ENCODE measurements around the gene GPRC5A.

GPRC5A gene

DNA sequence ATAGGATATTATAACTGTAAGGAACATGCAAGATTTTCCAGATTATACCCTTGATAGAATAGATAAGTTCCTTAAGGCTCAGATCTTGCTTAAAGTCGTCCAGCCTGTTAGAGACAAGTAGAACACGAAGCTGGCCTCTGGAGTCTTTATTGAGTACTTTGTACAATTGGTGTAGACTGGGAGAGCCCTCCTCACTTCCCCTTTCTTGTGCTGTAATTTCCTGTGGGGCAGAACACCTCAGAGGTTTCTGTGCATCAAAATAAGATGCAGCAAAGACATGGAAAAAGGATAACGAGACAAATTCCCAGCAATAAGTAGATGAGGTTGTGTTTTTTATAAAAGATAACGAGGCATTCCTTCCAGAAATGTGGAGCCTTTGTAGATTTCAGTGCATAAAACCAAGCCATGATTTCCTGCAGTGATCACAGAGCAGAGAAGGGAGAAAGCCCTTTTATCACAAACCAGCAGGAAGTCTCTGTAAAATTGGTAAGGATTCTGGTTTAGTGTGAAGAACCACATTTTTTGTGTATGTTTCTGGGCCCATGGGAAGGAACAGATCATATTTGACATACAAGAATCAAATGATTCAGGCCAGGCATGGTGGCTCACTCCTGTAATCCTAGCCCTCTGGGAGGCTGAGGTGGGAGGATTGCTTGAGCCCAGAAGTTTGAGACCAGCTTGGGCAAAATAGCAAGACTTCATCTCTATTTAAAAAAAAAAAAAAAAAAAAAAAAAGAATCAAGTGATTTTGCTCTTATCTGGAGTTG is 18.0 kb downstream of the GPRC5A start:
- in situ Hi-C loops (cut with MboI; ENCODE audit: low sequenced_read_pairs), result no loop called here

DNA sequence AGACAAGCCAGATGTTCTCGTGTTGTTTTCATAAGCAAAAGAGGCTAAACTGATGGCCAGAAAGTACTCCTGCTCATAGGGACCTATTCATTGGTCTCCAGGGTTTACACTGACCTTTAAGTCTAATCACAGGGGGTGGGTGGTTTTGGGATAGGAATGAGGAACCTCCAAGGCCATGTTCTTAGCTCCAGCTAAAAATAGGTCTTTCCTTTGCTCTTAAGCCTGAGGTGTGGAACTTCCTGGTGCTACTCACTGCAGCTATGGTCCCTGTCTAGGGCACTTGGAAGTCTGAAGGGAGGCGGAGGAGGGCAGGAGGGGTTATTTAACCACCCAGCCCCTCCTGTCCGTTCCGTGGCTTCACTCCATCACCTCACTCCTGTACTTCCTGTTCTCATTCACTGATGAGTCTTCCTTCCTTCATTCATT is 18.6 kb downstream of the GPRC5A start:
- in situ Hi-C loops (cut with MboI; ENCODE audit: low sequenced_read_pairs), result loop anchor here (5.0 kb wide), 1 partner anchor 302 kb away; no protein-coding TSS in a partner anchor

DNA sequence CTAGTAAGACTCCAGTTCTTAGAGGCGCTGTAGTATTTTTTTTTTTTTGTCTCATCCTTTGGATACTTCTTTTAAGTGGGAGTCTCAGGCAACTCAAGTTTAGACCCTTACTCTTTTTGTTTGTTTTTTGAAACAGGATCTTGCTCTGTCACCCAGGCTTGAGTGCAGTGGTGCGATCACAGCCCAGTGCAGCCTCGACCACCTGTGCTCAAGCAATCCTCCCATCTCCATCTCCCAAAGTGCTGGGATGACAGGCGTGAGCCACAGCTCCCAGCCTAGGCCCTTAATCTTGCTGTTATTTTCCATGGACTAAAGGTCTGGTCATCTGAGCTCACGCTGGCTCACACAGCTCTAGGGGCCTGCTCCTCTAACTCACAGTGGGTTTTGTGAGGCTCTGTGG is 21.3 kb downstream of the GPRC5A start:
- in situ Hi-C loops (cut with MboI; ENCODE audit: low sequenced_read_pairs), result loop anchor here (5.0 kb wide), 1 partner anchor 300 kb away; no protein-coding TSS in a partner anchor

DNA sequence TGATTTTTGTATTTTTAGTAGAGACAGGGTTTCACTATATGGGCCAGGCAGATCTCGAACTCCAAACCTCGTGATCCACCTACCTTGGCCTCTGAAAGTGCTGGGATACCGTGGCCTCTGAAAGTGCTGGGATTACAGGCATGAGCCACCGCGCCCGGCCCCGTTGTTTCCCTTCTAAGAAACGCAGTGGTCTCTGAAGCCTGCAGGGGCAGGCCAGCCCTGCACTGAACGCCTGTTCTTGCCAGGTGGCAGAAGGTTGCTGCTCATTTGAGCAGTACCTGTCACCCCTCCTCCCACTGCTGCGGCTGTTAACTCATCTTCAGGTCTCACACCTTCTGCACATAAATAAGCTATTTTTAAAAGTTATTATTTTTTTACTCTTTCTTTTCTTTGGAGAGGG is 24.3 kb downstream of the GPRC5A start:
- in situ Hi-C loops (cut with MboI; ENCODE audit: low sequenced_read_pairs), result no loop called here

DNA sequence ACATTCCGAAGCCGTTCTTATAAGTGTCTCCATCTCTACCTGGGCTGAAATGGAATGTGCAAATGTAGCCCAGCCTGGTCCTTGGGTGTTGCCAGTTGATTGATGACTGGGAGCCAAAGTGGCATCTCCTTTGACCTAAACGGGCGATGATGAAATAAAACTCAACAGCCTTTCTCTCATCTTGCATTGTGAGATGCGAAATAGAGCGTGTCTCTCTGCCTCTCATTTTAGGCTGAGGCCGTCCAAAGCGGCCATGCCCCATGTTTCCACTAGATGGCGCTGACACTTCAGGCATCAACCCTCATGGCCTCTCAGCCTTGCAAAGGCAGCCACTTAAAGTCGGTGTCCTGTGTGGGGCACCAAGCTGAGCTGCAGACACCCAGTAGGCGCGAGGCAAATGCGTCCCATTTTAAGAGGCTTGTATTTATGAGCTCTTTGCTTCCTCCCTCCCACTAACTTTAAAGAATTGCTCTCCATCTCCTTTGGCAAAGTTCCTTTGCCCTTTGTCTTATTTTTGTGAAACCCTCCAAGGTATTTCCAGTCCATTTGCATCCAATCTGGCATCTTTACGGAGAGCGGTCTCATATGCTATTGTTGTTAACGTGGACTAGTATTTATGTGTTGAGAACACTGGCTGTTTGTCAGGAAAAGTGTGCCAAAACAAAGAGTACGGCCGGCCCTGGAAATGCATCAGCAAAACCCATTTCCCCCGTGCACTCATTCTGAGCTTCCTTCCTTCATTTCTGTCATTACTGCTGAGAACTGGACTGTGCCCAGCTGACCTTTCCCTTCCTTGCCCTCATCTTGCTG is 25.0 kb downstream of the GPRC5A start:
- in situ Hi-C loops (cut with MboI; ENCODE audit: low sequenced_read_pairs), result no loop called here

DNA sequence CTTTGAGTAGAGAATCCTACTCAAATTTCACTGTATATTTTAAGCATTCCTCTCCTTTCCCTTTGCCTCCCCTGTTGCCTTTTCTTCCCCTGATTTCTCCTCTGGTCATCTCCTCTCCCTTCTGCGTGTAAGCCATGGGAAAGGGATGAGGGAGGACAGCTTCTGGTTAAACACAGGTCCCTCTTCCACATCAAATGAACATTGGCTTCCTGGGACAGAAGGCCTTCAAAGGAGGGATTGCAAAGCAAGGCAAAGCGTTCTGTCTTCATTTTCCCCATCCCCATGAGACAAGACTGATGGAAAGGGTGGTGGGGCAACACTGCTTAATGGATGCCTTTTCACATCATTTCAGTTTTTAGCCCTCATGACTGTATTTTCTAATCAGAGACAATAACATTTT is 26.2 kb downstream of the GPRC5A start:
- in situ Hi-C loops (cut with MboI; ENCODE audit: low sequenced_read_pairs), result no loop called here

DNA sequence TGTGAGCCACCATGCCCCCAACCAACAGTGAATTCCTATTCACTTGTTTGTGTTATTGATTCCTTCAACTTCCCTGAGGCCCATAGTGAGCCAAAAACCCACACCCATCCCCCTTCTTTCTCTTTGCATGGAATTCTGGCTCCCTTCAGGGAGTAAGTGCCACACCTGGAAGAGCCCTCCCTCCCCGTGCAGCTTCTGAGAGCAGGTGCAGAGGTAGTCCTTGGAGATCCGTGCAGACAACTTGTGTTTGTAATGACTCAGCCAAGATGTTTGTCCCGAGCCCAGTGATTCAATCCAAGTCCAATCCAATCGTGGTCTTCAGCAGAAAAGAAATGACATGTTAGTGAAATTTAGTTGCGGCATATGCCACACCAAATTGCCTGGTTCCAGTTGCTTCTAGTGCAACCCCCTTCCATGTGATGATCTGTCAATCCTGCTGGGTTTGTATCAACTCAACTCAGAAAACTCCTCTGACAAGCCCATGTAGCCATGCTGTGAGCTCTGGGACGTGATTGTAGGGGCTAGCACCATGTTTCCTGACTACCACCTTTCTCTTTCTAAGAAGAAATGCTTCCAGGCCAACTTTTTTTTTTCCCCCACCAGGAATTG is 27.5 kb downstream of the GPRC5A start:
- in situ Hi-C loops (cut with MboI; ENCODE audit: low sequenced_read_pairs), result no loop called here

DNA sequence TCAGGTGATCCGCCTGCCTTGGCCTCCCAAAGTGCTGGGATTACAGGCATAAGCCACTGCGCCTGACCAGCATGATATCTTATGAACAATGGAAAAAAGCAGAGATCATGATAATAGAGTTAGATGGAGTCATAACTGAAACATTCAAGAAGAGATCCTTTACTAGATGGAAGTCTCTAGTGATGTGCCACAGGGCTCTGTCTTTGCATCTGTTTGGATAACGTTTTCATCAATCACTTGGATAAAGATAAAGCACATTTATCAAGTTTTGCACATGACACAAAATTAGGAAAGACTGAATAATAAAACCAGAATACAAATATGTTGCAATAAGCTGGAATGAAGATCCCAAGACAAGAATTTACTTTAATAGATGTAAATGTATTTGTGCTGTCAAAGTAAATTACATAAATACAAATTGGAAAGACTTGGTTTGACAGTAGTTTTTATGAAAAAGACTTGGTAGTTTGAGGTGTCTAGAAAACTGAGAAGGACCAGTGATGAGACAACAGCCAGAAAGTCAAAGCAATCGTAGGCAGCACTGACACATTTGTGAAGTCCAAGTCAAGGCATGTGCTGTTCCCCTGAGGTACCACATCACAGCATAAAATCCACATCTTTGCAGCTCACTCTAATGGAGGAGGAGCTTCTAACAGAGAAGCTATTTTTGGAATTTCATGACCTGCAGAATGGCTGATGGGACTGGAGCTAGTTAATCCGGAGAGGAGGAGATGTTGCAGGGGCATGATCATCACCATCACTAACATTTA is 28.5 kb downstream of the GPRC5A start:
- in situ Hi-C loops (cut with MboI; ENCODE audit: low sequenced_read_pairs), result no loop called here

DNA sequence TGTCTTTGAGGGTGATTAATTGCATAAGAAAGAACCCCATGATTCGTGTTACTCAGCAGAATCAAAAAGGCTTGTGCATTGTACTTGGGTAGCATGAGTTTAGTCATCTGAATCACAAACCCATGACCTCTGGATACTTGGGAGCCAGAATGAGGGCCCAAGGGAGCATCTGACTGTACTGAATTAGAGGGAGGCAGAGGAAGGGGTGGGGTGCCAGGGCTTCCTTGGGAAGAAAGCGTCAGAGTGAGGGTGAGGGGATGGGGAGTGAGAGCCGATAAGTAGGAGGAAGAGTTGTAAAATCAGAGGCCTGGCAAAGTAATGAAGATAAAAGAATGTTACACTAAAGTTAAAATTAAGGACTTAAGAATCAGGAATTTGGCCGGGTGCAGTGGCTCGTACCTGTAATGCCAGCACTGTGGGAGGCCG is 30.8 kb downstream of the GPRC5A start:
- in situ Hi-C loops (cut with MboI; ENCODE audit: low sequenced_read_pairs), result no loop called here

DNA sequence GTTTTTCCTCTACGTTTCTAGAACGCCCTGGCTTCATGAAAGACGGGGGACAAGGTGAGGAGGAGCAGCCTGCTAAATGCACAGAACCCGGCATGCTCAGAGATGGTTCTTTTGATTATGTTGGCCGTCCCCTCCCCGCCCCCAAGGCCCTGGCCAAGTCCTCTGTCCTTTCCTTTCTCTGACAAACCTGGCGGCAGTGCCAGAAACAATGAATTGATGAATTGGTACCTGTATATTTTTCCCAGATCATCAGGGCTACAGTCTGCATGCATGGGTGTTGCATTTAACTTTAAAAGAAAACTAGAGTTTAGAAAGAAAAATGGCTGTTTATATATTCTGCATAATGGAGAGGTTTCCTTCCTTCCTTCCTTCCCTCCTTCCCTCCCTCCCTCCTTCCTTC is 31.6 kb downstream of the GPRC5A start:
- in situ Hi-C loops (cut with MboI; ENCODE audit: low sequenced_read_pairs), result no loop called here

DNA sequence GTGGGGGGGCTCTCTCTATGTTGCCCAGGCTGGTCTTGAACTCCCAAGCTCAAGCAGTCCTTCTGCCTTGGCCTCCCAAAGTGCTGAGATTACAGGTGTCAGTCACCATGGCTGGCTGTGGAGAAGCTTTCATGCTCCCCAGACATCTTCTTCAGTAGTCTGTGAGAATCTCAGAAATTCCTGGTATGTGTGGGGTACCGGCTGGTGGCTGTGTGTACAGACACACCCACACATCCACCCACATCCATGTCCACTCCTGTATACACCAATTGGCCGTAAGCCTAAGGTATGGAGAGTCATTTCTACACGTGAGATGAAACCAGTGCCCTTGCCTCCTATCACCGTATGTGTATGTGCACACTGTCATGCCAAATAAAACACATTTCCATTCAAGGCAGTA is 32.8 kb downstream of the GPRC5A start:
- in situ Hi-C loops (cut with MboI; ENCODE audit: low sequenced_read_pairs), result no loop called here

DNA sequence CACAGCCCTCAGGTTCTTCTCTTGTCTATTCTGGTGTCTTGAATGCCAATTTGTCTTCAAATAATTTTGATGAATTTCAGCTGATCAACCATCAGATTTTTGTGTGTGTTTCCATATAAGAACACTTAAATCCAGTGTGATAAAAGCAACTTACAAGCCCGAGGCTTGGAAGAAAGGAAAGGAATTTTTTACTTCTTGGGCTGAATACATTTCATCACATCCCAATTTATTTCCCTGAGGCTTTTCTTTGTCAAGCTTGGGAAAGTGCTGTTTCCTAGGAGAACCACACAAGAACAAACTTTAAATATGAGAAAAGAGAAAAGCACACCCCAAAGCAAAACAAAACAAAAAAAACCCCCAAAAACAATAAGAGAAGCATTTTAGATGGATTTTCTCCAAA is 34.0 kb downstream of the GPRC5A start:
- in situ Hi-C loops (cut with MboI; ENCODE audit: low sequenced_read_pairs), result no loop called here

DNA sequence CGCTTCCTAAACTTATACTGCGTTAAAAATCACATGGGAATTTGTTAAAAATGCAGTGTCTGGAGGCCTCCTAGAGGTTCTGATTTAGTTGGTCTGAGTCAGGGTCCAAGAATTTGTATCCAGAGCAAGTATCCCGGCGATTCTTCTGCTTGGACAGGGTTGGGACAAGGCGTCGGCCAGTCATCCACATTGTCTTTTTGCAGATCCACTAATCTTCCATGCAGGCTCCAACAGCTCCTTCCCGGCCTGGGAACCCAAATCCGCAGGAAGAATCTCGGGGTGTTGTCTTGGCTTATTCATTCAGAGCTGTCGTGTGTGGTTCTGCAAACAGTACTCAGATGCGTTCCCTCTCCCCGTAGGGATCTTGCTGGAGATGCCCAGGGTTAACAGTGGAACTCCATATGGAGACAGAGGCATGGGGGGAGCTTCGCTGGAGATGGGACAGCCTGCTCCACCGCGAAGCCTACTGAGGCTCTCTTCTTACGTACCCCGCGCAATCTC is 35.3 kb downstream of the GPRC5A start:
- in situ Hi-C loops (cut with MboI; ENCODE audit: low sequenced_read_pairs), result no loop called here

DNA sequence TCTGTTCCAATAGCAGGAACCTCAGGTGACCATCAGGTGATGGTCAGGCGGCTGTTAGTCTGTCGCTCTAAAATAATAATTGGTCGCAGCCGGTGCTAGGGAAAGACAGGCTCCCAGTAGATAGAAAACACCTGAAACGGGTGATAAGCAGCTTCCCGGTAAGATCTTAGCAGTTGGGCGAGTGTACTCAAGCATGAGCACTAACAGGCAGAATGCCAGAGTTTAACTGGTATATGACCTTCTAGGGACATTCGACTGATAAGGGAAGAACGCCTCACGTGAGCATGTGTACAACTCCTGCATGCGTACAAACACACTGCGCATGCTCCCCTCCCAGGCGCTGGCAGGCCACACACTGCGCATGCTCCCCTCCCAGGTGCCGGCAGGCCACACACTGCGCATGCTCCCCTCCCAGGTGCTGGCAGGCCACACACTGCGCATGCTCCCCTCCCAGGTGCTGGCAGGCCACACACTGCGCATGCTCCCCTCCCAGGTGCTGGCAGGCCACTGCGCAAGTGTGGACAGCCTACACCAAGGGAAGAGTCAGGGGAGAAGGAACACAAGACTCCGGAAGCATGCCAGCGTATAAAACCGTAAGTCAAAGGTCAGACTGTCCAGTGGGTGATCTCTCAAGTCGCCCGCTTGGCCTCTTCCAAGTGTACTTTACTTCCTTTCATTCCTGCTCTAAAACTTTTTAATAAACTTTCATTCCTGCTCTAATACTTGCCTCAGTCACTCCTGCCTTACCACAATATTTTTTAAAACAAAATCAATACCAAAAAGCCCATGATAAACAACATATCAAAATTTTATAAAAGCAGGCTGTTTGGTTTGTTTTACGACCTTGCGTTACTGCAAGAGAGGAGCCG is 36.1 kb downstream of the GPRC5A start:
- in situ Hi-C loops (cut with MboI; ENCODE audit: low sequenced_read_pairs), result no loop called here

DNA sequence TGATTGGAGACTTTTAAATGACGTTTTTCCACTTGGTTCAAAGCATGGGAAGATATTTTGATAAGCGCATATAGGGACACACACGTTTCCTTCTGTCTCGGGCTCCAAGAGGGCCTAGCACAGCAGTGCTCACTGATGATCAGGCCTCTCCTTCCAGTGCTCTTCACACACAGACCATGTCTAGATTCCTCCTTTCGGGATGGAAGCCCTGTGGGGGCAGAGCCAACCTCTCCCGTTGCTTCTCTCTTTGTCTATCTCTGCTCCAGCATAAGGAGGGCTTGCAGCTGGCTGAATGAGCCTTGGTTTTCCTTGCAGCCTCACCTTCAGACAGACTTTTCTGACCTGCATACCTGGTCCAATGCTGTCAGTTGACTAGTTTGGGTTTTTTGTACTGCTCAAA is 38.3 kb downstream of the GPRC5A start:
- in situ Hi-C loops (cut with MboI; ENCODE audit: low sequenced_read_pairs), result no loop called here

DNA sequence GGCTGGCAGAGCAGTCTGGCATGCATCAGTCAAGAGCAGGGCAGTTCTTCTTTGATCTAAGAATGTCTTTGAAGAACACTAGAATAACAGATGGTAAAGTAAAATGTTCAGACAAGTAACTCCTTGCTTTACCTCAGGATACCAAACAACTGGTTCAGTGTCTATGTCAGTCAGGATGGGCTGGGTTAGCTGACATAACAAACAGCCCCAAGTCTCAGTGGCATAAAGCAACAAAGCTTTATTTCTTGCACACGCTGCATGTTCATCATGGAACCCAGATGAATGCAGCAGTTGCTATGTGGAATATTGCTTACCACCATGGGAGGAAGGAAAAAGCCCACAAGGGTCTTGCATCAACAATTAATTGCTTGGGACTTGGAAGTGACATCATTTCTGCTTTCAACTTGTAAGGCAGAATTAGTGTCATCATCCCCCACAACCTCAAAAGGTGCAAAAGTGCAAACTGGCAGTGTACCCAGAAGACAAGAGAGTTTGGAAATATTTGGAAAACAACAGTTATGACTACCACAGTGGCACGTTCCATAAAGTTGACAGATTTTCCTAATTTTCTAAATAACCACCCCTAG is 39.4 kb downstream of the GPRC5A start:
- in situ Hi-C loops (cut with MboI; ENCODE audit: low sequenced_read_pairs), result no loop called here

DNA sequence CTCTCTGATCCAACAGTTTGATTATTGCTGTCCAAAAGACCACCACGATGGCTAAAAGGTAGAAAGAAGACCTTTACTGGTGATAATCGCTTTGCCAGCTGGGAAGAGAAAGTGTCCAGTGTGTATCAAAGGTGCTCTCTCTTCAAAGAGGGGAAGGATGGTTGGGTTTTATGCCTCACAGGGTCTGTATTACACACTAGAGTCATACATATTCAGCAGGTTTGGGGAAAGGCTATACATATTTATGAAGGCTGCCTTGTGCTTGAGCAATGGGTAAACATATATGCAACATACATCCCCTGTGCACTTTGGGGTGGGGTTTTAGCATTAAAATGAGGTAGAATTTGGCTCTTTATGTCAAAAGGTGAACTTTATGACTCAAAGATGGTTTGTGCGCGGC is 42.4 kb downstream of the GPRC5A start:
- in situ Hi-C loops (cut with MboI; ENCODE audit: low sequenced_read_pairs), result no loop called here

DNA sequence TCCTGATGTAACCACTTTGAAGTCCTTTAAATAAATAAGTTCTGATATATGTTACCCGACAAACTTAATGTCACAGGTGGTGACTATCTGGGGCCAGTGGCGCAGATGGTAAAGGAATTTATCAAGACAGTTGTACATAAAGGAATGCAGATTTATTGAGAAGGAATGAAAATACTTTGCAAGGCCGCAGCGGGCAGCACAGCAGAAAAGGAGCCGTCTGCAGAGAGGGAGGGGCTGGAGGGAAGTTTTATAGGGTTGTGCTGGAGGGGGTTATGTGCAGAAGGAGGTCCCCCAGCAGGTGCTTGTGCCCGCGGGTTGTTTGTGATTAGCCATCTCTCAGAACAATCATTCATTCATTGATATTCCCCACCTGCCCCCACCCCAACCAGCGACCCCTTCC is 43.2 kb downstream of the GPRC5A start:
- in situ Hi-C loops (cut with MboI; ENCODE audit: low sequenced_read_pairs), result no loop called here

DNA sequence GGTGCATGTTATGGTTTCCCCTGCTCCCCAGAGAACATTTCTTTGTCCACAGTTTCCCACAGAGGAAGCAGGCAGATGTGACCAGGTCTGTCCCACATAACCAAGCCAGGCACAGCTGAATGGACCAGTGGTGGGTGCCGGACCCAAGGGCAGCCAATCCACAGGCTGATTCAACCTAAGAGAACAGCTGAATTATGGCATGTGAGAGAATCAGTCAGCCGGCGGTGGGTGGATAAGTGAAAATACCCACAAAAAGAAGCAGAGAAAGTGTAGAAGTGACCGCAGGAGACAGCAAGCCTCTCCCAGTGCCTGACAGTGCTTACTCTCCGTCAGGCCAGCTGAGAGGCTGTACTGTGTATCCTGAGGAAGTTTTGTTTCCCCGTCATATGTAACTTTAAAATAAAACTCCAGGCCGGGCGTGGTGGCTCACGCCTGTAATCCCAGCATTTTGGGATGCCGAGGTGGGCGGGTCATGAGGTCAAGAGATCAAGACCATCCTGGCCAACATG is 45.7 kb downstream of the GPRC5A start:
- in situ Hi-C loops (cut with MboI; ENCODE audit: low sequenced_read_pairs), result no loop called here

All from HL-60/S4 (cell line).